Activated CD8-positive, alpha-beta memory T cell treated with anti-CD3 and anti-CD28 coated beads for 36 hours (primary cell): Measurements from ENCODE around the gene PLK5. TPM values are rescaled to one million over a fixed set of nuclear protein-coding genes. Genes with fewer than 3 reads are reported as not detected.
"Not testable (repeated sequence)": the region's sequence is repeated elsewhere in the genome, so short reads cannot be mapped to it uniquely, and the experiment has no call there.

Source experiments
- CTCF ChIA-PET: fragments of 350-600 bp; sonication (Branson Sonifier 250); formaldehyde crosslinking; loops from one replicate; lab custom pipeline; 2021; ENCODE audit warnings: antibody characterized with exemption; lab: Charles Lee
- POLR2A ChIA-PET: fragments of 350-600 bp; sonication (Branson Sonifier 250); formaldehyde crosslinking; loops from one replicate; lab custom pipeline; 2021; ENCODE audit warnings: antibody characterized with exemption; lab: Charles Lee
- total RNA-seq, 2 experiments: library from RNA; stranded (reverse); gene quantifications; one replicate each; pipeline ENCODE4 v1.2.3, GENCODE V29; 2021

The PLK5 gene
- total RNA-seq, 2 experiments from 2014 or later: not detected

DNA sequence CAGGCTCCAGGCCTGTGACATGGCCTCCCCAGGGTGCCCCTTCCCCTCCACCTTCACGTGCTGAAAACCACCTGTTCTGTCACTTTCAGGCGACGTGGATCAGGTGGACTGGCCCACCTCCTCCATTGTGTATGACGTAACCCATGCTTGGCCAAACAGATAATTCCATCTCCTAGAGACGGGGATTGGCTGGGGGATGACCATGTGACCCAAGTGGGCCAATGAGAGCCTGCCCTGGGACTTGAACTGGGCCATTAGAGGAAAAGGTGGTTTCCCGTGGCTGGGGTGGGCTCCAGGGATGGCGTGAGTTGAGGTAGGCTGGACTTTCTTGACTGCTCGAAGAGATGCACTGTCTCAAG is 7.5 kb upstream of the PLK5 start:
- POLR2A ChIA-PET: no interaction called here
- CTCF ChIA-PET: interaction anchor here (0.6 kb wide), 1 partner anchor 68 kb away, joined by 3 read pairs; no protein-coding TSS in a partner anchor

DNA sequence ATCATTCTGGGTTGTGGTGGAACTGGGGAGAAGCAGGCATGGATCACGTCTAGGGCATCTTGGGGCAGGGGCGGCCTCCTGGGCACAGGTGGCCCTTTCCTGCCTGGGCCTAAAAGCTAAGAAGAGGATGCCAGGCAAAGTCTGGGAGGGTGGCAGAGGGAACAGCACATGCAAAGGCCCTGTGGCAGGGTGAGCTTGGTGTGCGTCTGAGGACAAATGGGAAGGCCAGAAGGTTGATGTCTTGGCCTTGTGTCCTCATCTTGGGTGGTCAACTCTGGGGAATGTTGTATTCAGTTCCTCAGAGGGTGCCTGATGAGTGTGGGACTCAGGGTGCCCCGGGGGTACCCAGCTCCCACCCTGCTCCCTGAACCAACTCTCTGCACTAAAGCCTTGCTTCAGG is 5.4 kb upstream of the PLK5 start:
- CTCF ChIA-PET: no interaction called here
- POLR2A ChIA-PET: interaction anchor here (0.7 kb wide), 1 partner anchor 9 kb away, joined by 6 read pairs; no protein-coding TSS in a partner anchor

DNA sequence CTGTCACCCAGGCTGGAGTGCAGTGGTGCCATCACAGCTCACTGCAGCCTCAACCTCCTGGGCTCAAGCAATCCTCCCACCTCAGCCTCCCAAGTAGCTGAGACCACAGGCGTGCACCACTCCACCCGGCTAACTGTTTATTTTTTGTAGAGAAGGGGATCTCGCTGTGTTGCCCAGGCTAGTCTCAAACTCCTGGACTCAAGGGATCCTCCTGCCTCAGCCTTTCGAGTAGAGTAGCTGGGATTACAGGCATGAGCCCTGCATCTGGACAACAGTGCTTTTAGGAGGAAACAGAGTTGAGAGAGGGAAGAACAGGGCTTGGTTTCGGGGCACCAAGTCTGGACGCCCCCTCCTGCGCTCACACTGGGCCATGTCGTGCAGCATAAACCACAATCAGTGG is 4.1 kb upstream of the PLK5 start:
- CTCF ChIA-PET: interaction anchor here (0.6 kb wide), 1 partner anchor 764 kb away, joined by 3 read pairs; no protein-coding TSS in a partner anchor
- POLR2A ChIA-PET: interaction anchor here (0.7 kb wide), 1 partner anchor 235 kb away, joined by 6 read pairs; no protein-coding TSS in a partner anchor

DNA sequence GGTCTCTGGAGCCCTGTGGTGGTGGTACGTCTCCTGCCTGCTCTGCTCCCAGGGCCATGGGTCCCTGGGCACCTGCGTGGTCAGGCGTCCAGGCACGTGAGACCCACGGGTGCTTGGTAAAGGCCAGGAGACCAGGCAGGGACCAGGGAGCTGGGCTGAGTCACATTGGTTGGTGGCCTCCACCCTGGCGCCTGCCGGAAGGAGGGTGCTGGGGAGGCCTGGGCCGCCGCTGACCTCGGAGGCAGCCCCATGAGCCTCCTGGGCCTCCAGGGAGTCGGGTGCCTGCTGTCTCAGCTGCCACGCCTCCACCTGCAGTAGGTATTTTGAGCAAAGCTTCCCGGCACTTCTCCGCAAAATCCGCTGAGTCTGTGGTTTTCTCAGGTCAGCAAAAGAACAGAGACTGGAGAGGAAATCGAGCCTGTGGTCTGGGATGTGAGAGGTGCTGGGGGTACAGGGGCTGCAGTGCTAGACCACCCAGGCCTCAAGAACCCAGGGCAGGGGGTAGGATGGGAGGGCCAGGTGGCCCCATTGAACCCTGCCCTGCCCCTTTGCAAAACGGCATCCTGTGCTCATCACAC is 3.6 kb upstream of the PLK5 start:
- CTCF ChIA-PET: no interaction called here
- POLR2A ChIA-PET: no interaction called here

DNA sequence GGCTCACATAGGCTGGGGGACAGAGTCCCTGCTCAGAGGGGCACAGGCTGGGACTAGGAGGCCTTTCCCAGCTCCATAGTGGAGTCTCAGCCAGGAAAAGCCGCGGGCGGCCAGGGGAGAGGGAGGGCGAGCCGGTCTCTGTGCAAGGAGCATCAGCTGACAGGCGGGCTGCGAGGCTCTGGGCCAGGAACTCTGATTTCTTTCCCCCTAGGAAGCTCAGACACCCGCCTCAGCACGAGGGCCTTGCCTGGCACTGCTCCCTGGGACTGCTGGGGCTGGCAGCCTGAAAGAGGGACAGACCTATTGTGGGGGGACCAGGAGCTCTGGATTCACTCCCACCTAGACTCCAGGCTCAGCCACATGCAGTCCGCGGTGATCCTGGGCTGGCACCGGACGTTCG is 2.2 kb upstream of the PLK5 start:
- CTCF ChIA-PET: interaction anchor here (1.2 kb wide), 1 partner anchor 24 kb away, joined by 4 read pairs; no protein-coding TSS in a partner anchor
- POLR2A ChIA-PET: no interaction called here

DNA sequence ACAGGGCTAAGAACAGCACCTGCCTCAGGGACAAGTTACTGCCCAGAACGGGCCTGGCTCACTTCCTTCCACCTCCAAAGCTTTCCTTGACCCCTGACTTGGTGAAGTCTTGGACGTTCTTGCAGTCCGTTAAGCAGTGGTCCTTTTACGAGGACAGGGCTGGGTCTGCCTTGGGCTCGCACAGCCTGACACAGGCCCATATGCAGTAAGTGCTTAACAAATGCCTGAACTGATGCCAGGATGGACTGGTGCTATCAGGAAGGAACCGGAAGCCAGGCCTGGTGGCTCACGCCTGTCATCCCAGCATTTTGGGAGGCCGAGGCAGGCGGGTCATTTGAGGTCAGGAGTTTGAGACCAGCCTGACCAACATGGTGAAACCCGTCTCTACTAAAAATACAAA is 1.8 kb upstream of the PLK5 start:
- ChIA-PET POLR2A (no interaction called here), CTCF (interaction anchor here (1.2 kb wide), 1 partner anchor 24 kb away, joined by 4 read pairs; no protein-coding TSS in a partner anchor)

DNA sequence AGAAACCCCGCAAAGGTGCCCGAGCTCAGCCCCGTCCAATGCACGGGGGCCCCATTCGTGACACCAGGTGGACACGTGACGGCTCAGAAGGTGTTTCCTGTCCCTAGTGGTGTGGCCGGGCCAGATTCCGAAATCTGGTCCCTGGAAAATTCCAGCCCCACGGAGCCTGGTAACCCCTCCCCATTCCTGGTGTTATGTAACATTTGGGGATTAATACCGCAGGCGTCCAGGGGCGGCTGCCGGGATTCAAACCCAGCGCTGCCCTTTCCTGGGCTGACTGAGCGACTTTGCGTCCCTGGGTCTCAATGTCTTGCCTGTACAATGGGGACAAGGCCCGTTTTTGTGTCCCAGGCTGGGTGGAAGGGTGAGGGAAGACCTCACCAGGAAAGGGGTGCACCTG is 1.0 kb upstream of the PLK5 start:
- CTCF ChIA-PET: no interaction called here
- POLR2A ChIA-PET: no interaction called here

DNA sequence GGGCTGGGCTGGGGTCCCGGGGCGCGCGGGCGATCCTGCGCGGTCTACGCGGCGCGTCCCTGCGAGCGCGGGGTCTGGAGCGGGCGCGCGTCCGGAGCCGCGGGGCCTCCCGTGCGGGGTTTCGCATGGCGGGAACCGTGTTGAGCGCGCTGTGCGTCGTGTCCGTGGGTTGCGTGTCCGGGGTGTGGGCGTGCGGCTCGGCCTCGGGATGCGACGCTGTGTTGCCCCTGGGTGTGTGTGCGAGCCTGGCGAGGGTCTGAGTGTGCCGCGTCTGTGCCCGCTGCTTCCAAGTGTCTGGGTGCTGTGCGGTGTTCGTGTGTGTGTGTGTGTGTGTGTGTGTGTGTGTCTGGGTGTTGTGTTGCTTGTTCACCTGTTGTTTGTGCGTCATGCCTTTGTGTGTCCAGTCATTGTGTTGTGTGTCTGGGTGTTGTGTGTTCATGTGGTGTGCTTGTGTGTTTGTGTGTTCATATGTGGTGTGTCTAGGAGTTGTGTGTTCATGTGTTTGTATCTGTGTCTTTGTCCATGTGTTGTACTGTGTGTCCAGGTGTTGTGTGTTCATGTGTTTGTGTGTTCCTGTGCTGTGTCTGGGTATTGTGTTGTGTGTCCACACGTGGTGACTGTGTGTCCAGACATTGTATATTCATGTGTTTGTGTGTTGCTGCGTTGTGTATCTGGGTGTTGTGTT is 552 bp downstream of the PLK5 start:
- CTCF ChIA-PET: no interaction called here
- POLR2A ChIA-PET: no interaction called here

DNA sequence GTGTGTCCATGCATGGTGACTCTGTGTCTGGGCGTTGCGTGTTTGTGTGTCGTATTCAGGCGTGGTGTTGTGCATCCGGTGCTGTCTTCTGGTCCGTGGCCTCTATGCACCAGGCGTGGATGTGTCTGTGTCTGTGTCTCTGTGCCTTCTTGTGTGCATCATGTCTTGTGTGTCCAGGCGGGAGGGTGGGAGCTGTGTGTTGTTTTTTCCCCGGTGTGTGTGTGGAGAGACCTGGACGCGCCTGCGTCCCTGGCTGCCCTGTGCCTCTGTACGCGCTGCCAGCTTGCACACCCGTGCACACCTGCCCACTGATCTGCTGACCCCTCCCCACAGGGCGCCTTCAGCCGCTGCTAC is 1.1 kb downstream of the PLK5 start:
- ChIA-PET CTCF (no interaction called here), POLR2A (no interaction called here)

DNA sequence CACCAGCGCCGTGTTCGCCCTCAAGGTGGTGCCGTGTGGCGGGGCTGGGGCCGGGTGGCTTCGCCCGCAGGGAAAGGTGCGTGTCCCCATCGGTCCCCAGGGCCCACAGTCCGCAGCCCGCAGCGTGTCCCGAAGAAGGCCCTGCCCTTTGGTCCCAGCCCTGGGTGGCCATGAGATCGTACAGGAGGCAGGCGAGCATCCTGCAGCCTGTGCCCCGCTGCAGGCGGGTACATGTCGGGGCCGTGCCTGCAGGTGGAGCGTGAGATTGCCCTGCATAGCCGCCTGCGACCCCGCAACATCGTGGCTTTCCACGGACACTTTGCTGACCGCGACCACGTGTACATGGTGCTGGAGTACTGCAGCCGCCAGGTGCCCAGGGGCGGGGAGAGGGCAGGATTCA is 1.5 kb downstream of the PLK5 start:
- ChIA-PET POLR2A (no interaction called here), CTCF (no interaction called here)

DNA sequence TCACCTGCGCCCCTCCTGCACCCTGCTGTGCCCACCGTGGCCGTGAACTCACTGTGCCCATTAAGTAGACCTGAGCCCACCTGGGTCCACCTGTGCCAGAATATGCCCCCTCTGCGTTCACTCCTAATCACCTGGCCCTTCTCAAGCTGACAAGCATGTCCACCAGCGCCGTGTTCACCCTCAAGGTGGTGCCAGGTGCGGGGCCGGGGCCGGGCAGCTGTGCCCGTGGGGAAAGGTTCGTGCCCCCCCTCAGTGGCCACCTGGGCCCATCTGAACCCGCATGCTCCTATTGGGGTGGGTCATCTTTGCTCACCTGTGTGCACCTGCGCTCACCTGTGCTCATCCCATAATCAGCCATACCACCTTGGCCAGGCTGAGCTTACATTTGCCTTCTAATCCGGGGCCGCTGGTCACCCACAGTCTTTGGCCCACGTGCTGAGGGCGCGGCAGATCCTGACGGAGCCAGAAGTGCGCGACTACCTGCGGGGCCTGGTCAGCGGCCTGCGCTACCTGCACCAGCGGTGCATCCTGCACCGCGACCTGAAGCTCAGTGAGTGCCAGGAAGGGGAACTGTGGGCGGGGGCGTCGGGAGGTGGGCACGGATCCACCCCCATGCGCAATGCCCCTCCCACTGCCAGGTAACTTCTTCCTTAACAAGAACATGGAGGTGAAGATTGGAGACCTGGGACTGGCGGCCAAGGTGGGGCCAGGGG is 2.3 kb downstream of the PLK5 start:
- ChIA-PET CTCF (interaction anchor here (0.5 kb wide), 1 partner anchor 12 kb away, joined by 3 read pairs; no protein-coding TSS in a partner anchor), POLR2A (no interaction called here)

DNA sequence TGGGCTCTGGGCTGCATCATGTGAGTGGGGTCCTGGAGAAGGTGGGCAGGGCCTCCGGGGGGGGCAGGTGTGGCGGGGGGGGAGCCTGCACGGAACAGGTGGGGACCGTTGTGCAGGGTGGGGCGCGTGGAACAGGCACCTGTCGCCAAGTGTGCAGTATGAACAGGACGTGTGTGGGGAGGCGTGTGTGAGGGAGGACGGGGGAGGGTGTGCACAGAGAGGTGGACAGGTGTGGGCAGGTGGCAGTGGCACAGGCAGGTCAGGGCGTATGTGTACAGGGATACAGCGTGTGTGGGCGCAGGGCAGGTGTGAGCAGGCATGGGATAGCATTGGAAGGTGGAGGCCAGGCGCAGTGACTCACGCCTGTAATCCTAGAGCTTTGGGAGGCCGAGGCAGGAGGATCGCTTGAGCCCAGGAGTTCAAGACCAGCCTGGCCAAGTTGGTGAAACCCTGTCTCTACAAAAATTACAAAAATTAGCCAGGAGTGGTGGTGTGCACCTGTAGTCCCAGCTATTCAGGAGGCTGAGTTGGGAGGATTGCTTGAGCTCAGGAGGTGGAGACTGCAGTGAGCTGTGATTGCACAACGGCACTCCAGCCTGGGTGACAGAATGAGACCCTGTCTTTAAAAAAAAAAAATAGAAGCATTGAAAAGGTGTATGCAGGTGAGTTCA is 3.2 kb downstream of the PLK5 start:
- POLR2A ChIA-PET: no interaction called here

DNA sequence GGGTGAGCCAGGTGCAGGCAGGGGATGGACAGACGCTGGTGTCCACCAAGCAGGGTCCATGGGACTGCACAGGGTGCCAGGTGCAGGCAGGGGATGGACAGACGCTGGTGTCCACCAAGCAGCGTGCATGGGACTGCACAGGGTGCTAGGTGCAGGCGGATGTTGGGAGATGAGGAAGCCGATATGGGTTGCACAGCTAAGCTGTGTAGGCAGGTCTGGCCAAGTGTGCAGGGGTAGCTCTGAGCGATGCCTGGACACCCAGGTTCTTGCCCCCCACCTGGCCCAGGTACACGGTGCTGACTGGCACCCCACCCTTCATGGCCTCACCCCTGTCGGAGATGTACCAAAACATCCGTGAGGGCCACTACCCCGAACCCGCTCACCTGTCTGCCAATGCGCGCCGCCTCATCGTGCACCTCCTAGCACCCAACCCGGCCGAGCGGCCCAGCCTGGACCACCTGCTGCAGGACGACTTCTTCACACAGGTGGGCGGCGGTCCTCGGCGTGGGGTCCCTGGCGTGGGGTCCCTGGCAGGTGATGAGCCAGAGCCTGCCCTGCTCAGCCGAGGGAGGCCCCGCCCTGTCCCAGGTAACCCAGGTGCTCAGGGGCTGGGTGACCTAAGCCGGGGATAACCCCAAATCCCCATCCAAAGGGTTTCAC is 3.9 kb downstream of the PLK5 start:
- CTCF ChIA-PET: no interaction called here
- POLR2A ChIA-PET: no interaction called here

More for the DNA sequence above, 3.2 kb downstream of the PLK5 start:
- CTCF ChIA-PET: no interaction called here

DNA sequence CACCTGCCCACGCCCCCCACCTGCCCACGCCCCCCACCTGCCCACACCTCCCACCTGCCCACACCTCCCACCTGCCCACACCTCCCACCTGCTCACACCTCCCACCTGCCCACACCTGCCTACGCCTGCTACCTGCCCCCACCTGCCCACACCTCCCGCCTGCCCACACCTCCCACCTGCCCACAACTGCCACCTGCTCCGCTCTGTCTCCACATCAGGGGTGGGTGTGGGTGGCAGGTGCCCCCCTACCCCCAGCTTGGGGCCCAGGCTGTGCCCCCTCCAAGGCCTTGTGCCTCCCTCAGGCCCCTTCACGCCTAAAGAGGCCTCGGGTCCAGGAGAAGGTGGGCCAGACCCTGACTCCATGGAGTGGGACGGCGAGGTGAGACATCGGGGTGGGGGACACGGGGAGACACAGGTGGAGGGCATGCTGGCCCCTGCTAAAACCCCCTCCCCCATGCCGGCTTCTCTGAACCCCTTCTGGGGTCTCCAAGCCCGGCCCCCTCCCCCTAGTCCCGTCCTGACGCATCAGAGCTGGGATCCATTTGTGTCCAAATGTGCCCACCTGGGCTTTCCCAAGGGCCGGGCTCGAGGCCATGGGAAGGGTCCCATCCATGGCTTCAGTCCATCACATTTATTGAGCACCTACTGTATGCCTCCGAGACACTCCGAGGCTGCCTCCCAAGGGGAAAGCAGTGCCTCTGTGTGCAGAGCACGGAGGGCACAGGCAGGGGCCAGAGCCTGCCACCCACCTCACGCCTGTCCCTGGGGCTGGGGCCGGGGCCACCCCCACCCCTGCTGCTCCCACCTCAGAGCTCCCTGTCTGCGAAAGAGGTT is 4.9 kb downstream of the PLK5 start:
- POLR2A ChIA-PET: no interaction called here
- CTCF ChIA-PET: no interaction called here

DNA sequence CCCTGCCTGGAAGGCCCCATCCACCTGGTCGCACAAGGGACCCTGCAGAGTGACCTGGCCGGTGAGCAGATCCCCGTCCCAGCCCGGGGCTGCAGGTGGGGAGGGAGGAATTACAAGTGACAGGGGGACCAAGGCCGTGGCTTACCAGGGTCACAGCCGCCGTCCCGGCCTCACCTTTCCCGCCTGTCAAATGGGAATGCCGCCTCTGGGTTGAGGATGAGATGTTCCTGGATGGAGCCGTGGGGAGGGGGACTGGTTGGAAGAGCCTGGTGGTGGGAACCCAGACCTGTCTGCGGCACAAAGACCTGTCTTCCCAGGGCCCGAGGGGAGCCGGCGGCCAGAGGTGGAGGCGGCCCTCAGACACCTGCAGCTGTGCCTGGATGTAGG is 5.5 kb downstream of the PLK5 start:
- ChIA-PET CTCF (no interaction called here), POLR2A (no interaction called here)

DNA sequence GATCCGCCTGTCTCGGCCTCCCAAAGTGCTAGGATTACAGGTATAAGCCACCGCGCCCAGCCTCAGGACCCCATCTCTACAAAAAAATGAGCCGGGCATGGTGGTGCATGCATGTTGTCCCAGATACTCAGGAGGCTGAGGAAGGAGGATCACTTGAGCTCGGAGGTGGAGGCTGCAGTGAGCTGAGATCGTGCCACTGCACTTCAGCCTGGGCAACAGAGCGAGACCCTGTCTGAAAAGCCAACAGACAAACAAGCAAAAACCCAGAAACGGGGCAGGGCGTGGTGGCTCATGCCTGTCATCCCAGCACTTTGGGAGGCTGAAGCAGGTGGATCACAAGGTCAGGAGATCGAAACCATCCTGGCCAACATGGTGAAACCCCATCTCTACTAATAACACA is 7.0 kb downstream of the PLK5 start:
- POLR2A ChIA-PET, CTCF ChIA-PET: not testable (repeated sequence)

DNA sequence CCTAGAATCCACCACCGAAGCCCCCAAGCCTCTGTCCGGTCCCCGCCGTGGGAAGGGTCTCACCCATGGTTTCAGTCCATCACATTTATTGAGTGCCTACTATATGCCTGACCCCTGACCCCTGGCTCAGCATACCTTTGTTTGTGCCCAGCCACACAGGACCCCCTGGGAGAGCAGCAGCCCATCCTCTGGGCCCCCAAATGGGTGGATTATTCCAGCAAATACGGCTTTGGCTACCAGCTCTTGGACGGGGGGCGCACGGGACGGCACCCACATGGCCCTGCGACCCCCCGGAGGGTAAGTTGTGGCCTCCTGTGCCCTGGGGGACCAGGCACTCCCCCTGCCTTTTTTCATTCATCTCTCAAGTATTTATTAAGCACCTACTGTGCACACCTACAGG is 7.7 kb downstream of the PLK5 start:
- ChIA-PET CTCF (interaction anchor here (0.7 to 1.0 kb wide), 2 partner anchors 15 to 236 kb away, joined by 3 read pairs; no protein-coding TSS in a partner anchor), POLR2A (no interaction called here)

DNA sequence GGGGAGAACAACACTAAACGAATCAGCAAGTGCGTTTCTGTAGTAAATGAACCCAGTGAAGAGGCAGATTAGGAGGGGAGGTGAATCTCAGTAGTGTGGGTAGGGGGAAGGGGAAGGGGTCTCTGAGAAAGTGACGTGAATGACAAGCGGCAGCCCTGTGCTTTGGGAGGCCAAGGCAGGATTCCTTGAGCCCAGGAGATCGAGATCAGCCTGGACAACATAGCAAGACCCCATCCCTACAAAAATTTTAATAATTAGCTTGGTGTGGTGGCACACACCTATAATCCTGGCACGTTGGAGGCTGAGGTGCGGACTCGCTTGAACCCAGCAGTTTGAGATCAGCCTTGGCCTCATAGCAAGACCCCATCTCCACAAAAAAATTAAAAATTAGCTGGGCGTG is 8.1 kb downstream of the PLK5 start:
- CTCF ChIA-PET: interaction anchor here (0.7 to 1.0 kb wide), 2 partner anchors 14 to 235 kb away, joined by 3 read pairs; no protein-coding TSS in a partner anchor
- POLR2A ChIA-PET: no interaction called here
